HG02798 (cell line): ENCODE results near the gene CPEB4.

Experiments
- ATAC-seq: cut with Tn5 transposase; IDR thresholded peaks from one replicate; pipeline ENCODE4 v1.9.1; 2021; ENCODE audit warnings: mild to moderate bottlenecking; ENCODE audit not compliant: unreplicated experiment, poor library complexity

CPEB4 gene

GRCh38 chr5:173887610-173888472 lies at the start of gene CPEB4:
Gene CPEB4 (plus strand): TSS chr5:173888349. CDS start chr5:173889734, 1,385 bp downstream.
- ATAC-seq = peak; percentile 92

GRCh38 chr5:173839117-173839713 lies 48.9 kb upstream of the CPEB4 start:
- ATAC-seq = no peak

GRCh38 chr5:173840111-173840983 lies 47.8 kb upstream of the CPEB4 start:
- ATAC-seq = no peak

- no peak for ATAC-seq
Measured at GRCh38 chr5:173841710-173842109, 46.4 kb upstream of the CPEB4 start.

DNA sequence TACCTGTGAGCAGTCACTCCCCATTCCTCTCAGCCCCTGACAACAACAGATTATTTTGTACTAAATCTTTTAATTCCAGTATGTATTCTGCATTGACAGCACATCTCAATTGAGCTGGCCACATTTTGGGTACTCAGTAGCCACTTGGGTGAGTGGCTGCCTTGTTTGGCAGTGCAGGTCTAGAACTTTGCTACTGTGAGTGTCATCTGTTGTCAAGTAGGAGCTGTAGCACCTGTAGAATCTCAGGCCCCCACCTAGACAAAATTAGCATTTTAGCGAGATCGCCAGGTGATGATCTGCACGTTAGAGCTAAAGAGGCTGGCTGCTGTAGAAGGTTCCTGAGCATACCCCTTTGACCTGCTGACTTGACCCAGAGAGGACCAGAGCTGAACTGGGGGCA lies 44.4 kb upstream of the CPEB4 start:
- no peak for ATAC-seq

DNA sequence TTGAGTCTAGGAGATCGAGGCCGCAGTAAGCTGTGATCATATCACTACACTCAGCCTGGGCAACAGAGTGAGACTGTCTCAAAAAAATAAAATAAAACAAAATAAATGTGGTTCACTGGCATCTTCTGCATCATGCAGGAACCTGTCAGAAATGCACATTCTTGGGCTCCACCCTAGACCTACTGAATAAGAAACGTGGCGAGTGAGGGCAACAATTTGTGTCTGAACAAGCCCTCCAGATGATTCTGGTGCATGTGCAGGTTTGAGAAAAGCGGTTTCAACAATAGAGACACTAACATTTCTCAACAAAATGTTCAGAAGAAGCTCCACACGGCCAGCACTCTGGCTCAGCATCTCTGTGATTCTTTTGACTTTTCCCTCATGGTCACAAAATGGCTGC lies 42.8 kb upstream of the CPEB4 start:
- no peak for ATAC-seq

DNA sequence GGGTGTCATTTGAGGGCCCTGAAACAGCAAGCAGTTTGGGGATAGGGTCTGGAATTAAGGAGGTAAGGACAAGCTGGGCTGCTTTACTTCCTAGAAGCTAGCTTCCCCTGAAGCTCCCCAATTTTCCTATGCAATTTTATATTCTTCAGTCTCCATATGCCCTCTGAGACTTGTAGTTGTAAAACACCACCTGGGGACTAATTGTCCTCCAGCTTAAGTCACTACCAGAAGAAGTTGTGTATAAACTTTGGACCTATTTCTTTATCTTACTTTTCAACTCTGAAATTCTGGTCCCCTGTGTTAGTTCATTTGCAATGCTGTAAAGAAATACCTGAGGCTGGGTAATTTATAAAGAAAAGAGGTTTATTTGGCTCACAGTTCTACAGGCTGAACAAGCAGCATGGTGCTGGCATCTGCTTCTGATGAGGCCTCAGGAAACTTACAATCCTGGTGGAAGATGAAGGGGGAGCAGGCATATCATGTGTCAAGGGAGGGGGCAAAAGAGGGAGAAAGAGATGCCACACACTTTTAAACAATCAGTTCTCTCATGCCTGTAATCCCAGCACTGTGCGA lies 41.1 kb upstream of the CPEB4 start:
- ATAC-seq = no peak

GRCh38 chr5:173848986-173849596 lies 39.1 kb upstream of the CPEB4 start:
- ATAC-seq = no peak

DNA sequence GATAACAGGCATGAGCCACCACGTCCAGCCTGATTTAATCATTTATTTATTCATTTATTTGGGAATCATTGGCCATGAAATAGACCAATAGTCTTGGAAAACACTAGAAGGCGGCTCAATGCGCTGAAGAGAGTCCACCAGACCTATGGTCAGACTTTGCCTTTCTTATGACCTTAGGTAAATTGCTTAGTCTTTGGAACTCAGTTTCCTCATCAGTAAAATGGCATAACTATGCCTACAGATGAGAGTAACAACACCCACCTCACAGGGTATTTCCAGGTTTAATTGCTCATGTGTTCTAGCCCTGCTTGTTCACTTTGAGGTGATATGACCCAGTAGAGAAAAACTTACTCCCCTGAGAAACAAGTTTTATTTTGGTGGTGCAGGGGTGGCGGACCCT lies 38.2 kb upstream of the CPEB4 start:
- no peak for ATAC-seq

DNA sequence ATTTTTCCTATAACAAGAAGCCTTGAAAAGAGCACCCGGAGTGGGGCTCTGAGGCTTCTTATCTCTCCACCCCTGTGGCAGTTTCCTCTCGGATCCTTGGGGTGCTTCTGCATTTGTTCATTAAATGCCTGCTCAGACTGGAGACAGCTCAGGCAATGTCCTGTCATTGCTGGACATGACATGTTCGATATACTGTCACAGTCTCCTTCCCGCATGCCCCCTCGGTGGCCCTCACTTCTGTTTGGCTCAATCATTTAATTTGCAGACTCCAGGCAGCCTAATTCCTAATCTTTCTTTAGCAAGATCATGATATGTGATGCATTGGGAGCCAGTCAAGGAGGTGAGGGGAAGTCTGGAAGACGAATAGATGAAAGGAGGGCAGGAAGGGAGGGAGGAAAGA lies 37.5 kb upstream of the CPEB4 start:
- no peak for ATAC-seq

GRCh38 chr5:173851595-173852243 lies 36.4 kb upstream of the CPEB4 start:
- no peak for ATAC-seq

- no peak for ATAC-seq
Measured at GRCh38 chr5:173852790-173853359, 35.3 kb upstream of the CPEB4 start.

DNA sequence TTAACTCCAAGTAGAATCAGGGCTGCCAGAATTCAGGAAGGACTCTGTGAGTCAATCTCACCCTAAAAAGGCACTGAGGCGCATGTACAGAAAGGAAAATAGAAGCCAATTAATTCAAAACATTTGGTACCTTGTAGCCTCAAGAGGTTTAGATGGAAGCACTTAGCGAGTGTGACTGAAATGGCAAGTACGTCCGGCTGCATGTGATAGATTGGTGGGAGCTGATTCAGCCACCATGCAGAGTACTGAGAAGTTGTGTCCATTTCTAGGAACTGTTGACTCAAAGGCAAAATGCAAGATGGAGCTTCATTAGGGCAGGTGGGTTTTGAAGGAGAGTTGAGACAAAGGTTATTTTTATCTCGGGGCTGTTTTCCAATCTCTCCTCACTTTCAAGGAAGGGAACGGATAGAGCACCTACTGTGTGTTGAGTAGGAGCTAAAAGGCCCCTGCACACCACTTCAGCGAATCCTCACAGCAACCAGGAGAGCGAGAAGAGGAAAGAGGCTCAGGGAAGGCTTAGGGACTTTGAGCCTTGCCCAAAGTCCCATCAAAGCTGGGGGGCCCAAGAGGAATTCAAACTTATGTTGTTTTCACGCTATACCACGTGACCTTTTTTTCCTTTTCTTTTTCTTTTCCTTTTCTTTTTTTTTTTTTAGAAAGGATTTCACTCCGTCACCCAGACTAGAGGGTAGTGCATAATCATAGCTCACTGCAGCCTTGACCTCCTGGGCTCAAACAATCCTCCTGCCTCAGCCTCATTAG lies 34.6 kb upstream of the CPEB4 start:
- ATAC-seq = no peak

DNA sequence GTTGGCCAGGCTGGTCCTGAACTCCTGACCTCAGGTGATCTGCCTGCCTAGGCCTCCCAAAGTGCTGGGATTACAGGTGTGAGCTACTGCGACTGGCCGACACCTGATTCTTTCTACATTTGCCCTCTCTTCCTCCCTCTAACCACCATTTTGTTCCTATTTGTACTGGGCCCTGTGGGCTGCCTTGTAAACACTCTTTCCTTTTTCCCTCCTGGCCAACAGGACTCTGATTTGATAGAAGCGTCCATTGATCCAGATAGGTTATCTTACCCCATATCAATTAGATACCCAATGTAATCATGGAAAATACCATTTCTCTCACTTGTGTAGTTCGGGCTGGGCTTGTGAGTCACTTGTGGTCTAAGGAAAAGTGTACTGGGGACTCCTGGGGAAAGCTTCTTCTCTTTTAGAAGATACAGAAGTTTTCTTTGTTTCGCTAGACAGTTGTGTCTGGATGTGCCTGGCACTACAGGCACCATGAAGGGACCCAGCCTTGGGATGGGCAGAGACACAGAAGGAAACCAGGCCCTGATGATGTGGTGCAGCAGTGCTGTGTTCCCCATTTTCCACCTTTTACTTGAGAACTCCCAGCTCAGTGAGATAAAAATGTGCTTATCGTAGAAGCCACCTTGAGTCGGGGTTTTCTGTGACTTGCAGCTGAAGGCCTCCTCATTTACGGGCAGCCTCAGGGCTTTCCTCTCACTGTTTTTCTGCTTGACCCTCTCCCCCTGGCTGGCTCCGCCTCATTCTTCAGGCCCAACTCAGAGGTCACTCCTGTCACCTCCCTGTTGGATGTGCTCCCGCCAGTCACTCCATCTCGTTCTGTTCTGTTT lies 32.8 kb upstream of the CPEB4 start:
- no peak for ATAC-seq

DNA sequence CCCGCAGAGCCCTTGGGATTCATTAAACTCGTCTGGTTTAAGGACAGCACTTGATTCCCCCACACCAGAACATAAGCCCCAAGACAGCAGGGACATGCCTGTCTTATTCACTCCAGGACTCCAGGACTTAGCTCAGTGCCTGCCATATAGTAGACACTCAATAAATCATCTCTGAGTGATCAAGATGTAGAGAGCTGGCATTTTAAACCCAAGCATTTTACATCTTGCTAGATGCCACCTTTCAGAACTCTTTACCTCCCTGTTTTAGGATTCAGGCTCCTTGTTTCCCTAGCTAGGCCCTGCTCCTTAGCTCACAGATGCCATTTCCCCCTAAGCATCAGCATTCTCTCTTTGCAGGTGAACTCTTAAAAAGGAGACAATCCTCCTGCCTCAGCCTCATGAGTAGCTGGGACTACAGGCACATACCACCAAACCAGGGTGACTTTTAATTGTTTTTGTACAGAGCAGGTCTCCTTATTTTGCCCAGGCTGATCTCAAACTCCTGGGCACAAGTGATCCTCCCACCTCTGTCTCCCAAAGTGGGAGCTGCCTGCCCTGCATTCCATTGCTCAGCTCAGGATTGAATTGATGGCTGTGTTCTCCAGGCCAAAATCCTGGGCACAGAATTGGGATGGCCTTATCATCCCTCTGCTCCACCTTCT lies 32.0 kb upstream of the CPEB4 start:
- ATAC-seq = no peak

DNA sequence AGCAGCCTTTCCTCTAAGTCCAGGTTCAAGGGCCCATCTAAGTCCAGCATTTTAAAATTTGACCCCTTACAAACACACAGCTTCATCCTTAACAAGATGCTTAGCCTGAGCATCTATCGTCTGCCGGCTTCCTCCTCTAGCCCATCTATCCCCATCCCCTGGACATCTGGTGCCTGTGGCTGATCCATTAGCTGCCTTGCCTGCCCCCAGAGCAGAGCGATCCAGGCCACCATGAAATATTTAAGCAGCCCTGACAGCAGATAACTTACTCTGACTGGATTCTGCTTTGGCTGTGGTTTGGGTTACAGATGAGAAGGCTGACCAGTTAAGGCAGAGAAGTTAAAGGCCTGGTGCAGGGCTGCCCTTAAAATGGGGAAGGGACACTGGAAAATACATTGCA lies 30.9 kb upstream of the CPEB4 start:
- no peak for ATAC-seq

DNA sequence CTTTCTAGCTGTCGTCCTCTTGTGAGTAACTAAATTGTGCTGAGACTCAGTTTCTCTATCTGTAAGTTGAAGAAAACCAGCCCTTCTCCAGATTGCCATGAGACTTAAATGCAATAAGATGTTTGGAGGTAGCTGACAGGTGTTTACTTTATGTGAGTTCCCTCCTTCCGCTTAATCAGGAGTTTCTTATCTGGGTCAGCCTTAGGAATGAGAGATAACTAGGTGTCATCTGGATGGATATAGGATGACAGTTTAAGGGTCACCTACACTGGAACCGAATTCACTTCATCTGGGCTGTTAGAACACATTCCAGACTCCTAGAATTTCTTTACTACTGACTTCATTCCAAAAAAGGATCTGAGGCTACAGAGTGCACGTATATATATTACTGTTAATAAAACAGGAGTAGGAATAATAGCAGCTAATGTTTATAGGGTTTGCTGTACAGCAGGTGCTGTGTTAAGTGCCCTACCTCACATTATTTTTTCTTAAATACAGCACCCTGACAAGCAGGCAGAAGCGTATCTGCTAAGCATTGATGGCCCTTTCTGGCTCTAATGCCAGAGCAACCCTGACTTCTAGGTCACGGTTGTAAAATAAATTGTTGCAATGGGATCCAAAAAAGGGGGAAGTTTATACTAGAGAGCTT lies 30.0 kb upstream of the CPEB4 start:
- no peak for ATAC-seq
